Suprapubic skin (tissue), 4 donors: ENCODE measurements around the gene OR52M1. TPM values are rescaled to one million over a fixed set of nuclear protein-coding genes. Genes with fewer than 3 reads are reported as not detected.

Experiments
- DNase-seq, 2 donors: peaks; one replicate each; pipeline ENCODE4 v3.0.0-alpha.2; 2019; ENCODE audit warnings: low spot score in 2 of 2
- H3K27ac ChIP-seq: fragments of 200-600 bp; sonication (generic); one replicate; pipeline ENCODE4 v1.5.1; 2019
- H3K27me3 ChIP-seq: fragments of 200-600 bp; sonication (generic); one replicate; pipeline ENCODE4 v1.5.1; 2019
- H3K36me3 ChIP-seq: fragments of 200-600 bp; sonication (generic); one replicate; pipeline ENCODE4 v1.5.1; 2019
- H3K4me1 ChIP-seq: fragments of 200-600 bp; sonication (generic); one replicate; pipeline ENCODE4 v1.5.1; 2019
- H3K4me3 ChIP-seq: fragments of 200-600 bp; sonication (generic); one replicate; pipeline ENCODE4 v1.5.1; 2019; ENCODE audit warnings: mild to moderate bottlenecking
- H3K9me3 ChIP-seq: fragments of 200-600 bp; sonication (generic); one replicate; pipeline ENCODE4 v1.5.1; 2019
- CTCF ChIP-seq, 2 donors: fragments of 200-600 bp in 1 of 2; fragments of 450-650 bp in 1 of 2; sonication (generic) in 1 of 2; IDR thresholded peaks; one replicate each; pipeline ENCODE4 v1.5.1; 2016 to 2019; ENCODE audit warnings: antibody characterized with exemption in 2 of 2, mild to moderate bottlenecking in 1 of 2, moderate library complexity in 1 of 2
- EP300 ChIP-seq: sonication (generic); formaldehyde crosslinking; IDR thresholded peaks from one replicate; pipeline ENCODE4 v1.6.1; 2017; ENCODE audit warnings: antibody characterized with exemption
- POLR2A ChIP-seq, 2 donors: fragments of 450-650 bp; IDR thresholded peaks; one replicate each; pipeline ENCODE4 v1.6.1; 2017; ENCODE audit warnings: antibody characterized with exemption in 2 of 2, mild to moderate bottlenecking in 2 of 2, moderate library complexity in 2 of 2
- POLR2AphosphoS5 ChIP-seq, 3 donors: sonication (generic); formaldehyde crosslinking; IDR thresholded peaks; one replicate each; pipeline ENCODE4 v1.6.1; 2017; ENCODE audit warnings: antibody characterized with exemption in 3 of 3
- WGBS: methylation state at CpG from one replicate; pipeline ENCODE4 v1.1.5; 2018; 5-methylcytosine and 5-hydroxymethylcytosine counted together
- total RNA-seq, 4 donors: library from RNA; depleted of rRNA; stranded (reverse); fragments of >200 nt; gene quantifications; one replicate each; pipeline ENCODE4 v1.1.0, GENCODE V29; 2016

Gene OR52M1
- not detected for total RNA-seq

- Histone ChIP-seq H3K4me3 (no peak within 1 kb of the TSS), H3K27ac (no peak within 1 kb of the TSS), H3K36me3 (no peaks in the 10 kb centered on the region), H3K9me3 (no peaks in the 10 kb centered on the region), H3K4me1 (no peaks in the 10 kb centered on the region), H3K27me3 (no peaks in the 10 kb centered on the region)
- TF ChIP-seq POLR2A (IDR thresholded peaks at IDR 0.05) (no peak), CTCF (IDR thresholded peaks at IDR 0.05) (no peak), EP300 (no peak), POLR2AphosphoS5 (IDR thresholded peaks at IDR 0.05) (no peak)
- no peak for DNase-seq
- WGBS = 88% methylated on average over 5 of the region's 5 CpGs
Measured at GRCh38 chr11:4544891-4545290, at the start of gene OR52M1. OR52M1 (plus strand) TSS chr11:4545191; CDS start chr11:4545191, 0 bp downstream.

DNA sequence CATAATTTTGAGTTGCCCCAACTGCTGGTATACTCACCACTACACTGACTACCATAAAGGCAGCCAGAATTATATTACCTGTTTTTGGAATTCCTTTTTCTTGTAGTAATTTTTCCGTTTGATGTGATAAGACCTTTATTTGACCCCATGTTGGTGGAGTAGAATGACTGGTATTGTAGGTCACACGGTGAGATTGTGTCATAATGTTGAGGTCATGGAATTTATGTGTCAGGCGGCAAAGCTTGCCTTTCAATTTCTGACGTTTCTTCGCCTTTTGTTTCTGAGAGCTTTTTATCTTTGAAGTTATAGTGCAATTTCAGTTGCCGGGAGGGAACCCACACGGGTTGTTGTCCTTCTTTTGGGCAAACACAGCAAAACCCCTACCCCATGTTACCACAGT lies 49.5 kb upstream of the OR52M1 start:
- no peaks in the 10 kb centered on the region for H3K9me3 ChIP-seq
- H3K27ac ChIP-seq = no peak overlapping the region
- peaks cover 29% of the 10 kb centered on the region for H3K4me1 ChIP-seq
- WGBS = 42% methylated on average over 7 of the region's 7 CpGs
- H3K4me3 ChIP-seq = no peak overlapping the region
- no peak for DNase-seq
- no peaks in the 10 kb centered on the region for H3K36me3 ChIP-seq
- TF ChIP-seq POLR2AphosphoS5 (IDR thresholded peaks at IDR 0.05) (no peak), EP300 (no peak), CTCF (IDR thresholded peaks at IDR 0.05) (no peak), POLR2A (IDR thresholded peaks at IDR 0.05) (no peak)
- H3K27me3 ChIP-seq = peaks cover 12% of the 10 kb centered on the region

DNA sequence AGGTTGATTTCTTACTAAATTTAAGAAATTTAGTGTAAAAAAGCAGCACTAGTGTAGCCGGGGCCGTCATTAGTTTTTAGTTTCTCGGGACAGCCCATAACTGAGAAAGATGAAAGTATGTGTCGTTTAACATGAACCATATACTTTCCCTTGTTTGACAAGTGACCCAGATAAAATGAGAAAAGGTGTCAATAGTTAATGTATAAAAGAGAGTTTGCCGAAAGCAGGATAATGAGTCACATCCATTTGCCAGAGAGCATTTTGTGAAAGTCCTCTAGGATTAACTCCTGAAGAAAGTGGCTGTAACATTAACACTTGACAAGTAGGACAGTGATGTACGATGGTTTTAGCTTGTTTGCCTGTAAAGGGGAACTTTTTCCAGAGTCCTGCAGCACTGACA lies 49.0 kb upstream of the OR52M1 start:
- no peaks in the 10 kb centered on the region for H3K36me3 ChIP-seq
- TF ChIP-seq POLR2A (IDR thresholded peaks at IDR 0.05) (no peak), CTCF (IDR thresholded peaks at IDR 0.05) (no peak), POLR2AphosphoS5 (IDR thresholded peaks at IDR 0.05) (no peak), EP300 (no peak)
- H3K27me3 ChIP-seq = peaks cover 12% of the 10 kb centered on the region
- H3K4me1 ChIP-seq = peaks cover 29% of the 10 kb centered on the region
- DNase-seq = no peak
- no peak overlapping the region for H3K4me3 ChIP-seq
- WGBS = 47% methylated on average over 6 of the region's 6 CpGs
- H3K9me3 ChIP-seq = no peaks in the 10 kb centered on the region
- no peak overlapping the region for H3K27ac ChIP-seq

DNA sequence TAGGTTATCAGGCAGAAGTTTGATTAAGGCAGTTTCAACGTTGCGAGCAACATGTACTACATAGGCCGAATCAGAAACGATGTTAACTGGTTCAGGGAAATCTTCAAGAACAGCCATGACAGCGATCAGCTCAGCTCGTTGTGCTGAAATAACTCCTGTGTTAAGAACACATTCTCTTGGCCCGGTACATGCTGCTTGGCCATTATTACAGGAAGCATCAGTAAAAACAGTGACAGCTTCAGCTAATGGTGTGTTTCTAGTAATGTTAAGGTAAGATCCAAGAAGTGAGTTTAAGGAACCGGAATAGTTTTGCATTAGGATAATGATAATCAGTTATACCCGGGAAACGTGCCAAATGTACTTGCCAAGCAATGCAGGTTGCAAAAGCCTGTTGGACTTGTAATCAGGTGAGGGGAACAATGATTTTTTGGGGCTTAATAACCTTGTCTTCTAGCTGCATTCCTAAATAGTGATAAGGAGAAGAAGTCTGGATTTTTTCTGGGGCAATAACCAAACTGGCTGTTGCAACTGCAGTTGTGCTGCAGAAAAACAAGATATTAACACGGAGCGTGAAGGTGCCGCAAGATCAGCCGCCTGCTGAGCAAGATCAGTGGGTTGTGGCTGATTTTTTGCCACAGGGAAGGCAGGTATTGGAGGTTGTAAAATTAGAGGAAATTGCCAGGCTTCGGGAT lies 48.3 kb upstream of the OR52M1 start:
- 43% methylated on average over 15 of the region's 15 CpGs for WGBS
- no peaks in the 10 kb centered on the region for H3K9me3 ChIP-seq

More for the DNA sequence above, 48.3 kb upstream of the OR52M1 start:
- H3K27me3 ChIP-seq = peaks cover 12% of the 10 kb centered on the region
- no peak overlapping the region for H3K4me3 ChIP-seq
- H3K4me1 ChIP-seq = peaks cover 29% of the 10 kb centered on the region
- DNase-seq = no peak
- H3K36me3 ChIP-seq = no peaks in the 10 kb centered on the region
- H3K27ac ChIP-seq = no peak overlapping the region
- TF ChIP-seq EP300 (no peak), POLR2AphosphoS5 (IDR thresholded peaks at IDR 0.05) (no peak), CTCF (IDR thresholded peaks at IDR 0.05) (no peak), POLR2A (IDR thresholded peaks at IDR 0.05) (no peak)
